Measurements from ENCODE around the gene BARX1.

Gene BARX1

DNA sequence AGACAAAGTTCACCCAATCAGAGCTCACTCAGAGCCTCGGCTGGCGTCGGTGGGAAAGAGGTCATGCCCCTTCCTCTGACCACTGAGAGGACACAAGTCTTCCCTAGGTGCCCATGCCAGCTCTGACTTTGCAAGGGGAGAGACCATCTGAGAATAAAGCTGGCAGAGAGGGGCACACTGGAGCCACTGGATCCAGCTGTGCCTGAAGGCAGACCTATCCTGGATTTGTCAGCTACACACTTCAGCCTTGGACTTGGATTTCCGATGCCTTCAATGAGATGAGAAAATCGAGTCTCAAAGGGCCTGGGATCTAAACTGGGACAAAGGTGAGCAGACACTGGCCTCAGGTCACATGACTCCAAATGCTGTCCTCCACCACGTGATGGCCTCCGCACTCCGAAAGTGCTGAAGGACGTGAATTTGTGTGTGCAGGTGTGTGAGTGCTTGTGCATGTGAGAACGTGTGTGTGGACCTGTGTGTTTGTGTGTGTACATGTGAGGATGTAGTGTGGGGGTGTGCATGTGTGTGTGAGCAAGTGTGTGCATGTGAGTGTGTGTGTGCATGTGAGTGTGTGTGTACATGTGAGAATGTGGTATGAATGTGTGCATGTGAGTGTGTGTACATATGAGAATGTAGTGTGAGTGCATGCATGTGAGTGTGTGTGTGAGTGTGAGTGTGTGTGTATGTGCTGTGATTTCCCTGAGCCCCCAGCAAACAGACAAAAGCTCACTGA is 37.9 kb downstream of the BARX1 start:
- Histone ChIP-seq H3K36me3 (ENCODE audit: control insufficient read depth, insufficient read depth, low read length) (no peaks in the 10 kb centered on the region), H3K9ac (no peak overlapping the region), H3K27ac (no peak overlapping the region), H3K4me1 (no peaks in the 10 kb centered on the region), H3K27me3 (ENCODE audit: control insufficient read depth, insufficient read depth, low read length) (no peaks in the 10 kb centered on the region), H3K4me3 (ENCODE audit: low read depth, low read length) (no peak overlapping the region), H3K9me3 (ENCODE audit: control insufficient read depth, low read length) (no peaks in the 10 kb centered on the region), H3K4me2 (ENCODE audit: low read length) (no peak overlapping the region), H3K79me2 (no peaks in the 10 kb centered on the region), H2AFZ (no peak overlapping the region)
- TF ChIP-seq, protein P1, sequence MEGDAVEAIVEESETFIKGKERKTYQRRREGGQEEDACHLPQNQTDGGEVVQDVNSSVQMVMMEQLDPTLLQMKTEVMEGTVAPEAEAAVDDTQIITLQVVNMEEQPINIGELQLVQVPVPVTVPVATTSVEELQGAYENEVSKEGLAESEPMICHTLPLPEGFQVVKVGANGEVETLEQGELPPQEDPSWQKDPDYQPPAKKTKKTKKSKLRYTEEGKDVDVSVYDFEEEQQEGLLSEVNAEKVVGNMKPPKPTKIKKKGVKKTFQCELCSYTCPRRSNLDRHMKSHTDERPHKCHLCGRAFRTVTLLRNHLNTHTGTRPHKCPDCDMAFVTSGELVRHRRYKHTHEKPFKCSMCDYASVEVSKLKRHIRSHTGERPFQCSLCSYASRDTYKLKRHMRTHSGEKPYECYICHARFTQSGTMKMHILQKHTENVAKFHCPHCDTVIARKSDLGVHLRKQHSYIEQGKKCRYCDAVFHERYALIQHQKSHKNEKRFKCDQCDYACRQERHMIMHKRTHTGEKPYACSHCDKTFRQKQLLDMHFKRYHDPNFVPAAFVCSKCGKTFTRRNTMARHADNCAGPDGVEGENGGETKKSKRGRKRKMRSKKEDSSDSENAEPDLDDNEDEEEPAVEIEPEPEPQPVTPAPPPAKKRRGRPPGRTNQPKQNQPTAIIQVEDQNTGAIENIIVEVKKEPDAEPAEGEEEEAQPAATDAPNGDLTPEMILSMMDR (IDR thresholded peaks at IDR 0.05), result no peak

DNA sequence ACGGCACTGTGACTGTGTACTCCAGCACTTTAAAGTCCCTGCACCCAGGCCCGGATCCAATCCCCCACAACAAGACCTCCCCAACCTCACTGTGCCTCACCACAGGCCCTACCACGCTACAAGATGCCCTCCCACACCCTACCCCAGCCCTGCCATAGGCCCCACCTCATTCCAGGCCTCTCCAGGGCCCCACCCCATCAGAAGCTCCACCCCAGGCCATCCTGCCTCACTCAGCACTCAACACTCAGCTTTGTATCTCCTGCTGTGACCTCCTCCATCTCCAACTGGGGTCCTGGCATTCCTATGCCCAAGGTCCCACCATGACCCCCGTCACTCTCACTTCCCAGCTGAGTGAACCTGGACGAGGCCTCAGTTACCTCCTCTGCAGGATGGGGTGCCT is 38.8 kb downstream of the BARX1 start:
- Histone ChIP-seq H3K4me2 (ENCODE audit: low read length) (no peak overlapping the region), H3K27me3 (ENCODE audit: control insufficient read depth, insufficient read depth, low read length) (no peaks in the 10 kb centered on the region)
- TF ChIP-seq, protein P1 (IDR thresholded peaks at IDR 0.05), result no peak

DNA sequence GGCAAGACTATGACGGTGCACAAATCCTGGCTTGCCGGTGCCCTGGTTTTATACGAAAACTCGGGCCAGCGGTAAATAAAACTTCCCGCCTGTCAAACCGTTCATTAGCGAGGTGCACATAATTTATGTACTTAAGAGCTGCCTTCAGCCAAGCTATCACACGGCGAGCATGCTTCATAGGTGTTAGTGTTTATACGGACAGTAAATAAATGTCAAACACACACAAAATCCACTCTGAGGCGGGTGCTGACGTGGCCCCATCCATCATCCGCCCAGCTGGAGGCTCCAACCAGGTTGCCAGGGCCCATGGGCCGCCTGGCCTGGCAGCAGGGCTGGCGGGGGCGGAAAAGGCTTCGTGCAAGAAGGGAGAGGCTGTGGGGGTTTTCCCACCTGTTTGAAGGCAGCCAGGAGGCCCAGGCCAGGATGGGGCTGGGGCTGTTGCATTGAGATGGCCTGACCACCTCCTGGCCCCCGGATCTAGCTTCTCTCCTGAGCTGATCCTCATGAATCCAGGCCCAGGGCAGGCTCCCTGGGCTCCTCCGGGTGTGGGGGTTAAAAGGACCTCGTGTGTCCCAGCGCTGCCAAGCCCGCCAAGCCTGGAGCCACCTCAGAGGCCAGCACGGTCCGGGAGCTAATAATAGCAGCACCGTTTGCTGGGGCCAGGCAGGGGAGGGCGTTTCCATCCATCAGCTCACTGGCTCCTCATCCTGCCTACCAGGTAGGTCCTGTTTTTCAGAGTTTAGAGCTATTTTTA is 43.2 kb downstream of the BARX1 start:
- Histone ChIP-seq H3K4me1 (no peaks in the 10 kb centered on the region), H3K36me3 (ENCODE audit: control insufficient read depth, insufficient read depth, low read length) (no peaks in the 10 kb centered on the region), H3K4me3 (ENCODE audit: low read depth, low read length) (no peak overlapping the region), H3K79me2 (no peaks in the 10 kb centered on the region), H3K4me2 (ENCODE audit: low read length) (no peak overlapping the region), H3K27ac (no peak overlapping the region), H3K9ac (no peak overlapping the region), H3K27me3 (ENCODE audit: control insufficient read depth, insufficient read depth, low read length) (no peaks in the 10 kb centered on the region), H3K9me3 (ENCODE audit: control insufficient read depth, low read length) (no peaks in the 10 kb centered on the region), H2AFZ (no peak overlapping the region)
- TF ChIP-seq, protein P1 (IDR thresholded peaks at IDR 0.05), result no peak

More for the DNA sequence above, 38.8 kb downstream of the BARX1 start:
- H3K36me3 ChIP-seq (ENCODE audit: control insufficient read depth, insufficient read depth, low read length), result no peaks in the 10 kb centered on the region
- no peak overlapping the region for H3K27ac ChIP-seq
- H2AFZ ChIP-seq, result no peak overlapping the region
- no peaks in the 10 kb centered on the region for H3K79me2 ChIP-seq
- no peaks in the 10 kb centered on the region for H3K4me1 ChIP-seq
- H3K4me3 ChIP-seq (ENCODE audit: low read depth, low read length), result no peak overlapping the region
- no peaks in the 10 kb centered on the region for H3K9me3 ChIP-seq (ENCODE audit: control insufficient read depth, low read length)
- H3K9ac ChIP-seq, result no peak overlapping the region

DNA sequence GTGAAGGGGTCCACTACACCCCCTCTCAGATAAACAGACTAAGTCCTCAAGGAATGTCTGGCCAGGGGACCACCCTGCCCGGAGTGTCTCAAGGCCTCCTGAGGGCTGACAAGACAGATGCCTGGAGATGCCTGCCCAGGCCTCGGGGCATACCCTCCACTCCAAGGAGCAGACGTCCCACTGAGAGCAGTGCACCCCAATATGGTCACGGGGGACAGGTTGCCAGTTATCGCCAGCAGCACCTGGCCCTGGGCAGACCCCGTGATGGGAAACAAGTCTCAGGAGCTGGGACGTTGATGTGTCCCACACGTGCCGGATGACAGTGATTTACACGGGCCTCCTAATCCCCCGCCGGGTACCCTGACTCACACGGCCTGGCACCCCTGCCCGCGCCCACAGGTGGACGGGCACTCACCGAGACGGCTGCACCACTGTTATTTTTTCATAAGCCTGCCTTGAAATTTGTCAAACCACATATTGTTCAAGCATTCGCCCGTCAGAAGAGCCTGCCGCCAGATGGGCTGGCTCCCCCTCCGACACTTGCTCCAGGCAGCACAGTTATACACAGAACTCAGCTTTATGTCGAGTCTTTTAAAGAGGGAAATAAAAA is 43.9 kb downstream of the BARX1 start:
- Histone ChIP-seq H3K4me1 (no peaks in the 10 kb centered on the region), H3K36me3 (ENCODE audit: control insufficient read depth, insufficient read depth, low read length) (no peaks in the 10 kb centered on the region), H3K9me3 (ENCODE audit: control insufficient read depth, low read length) (no peaks in the 10 kb centered on the region), H3K9ac (no peak overlapping the region), H3K27ac (no peak overlapping the region), H2AFZ (no peak overlapping the region), H3K27me3 (ENCODE audit: control insufficient read depth, insufficient read depth, low read length) (no peaks in the 10 kb centered on the region), H3K4me2 (ENCODE audit: low read length) (no peak overlapping the region), H3K4me3 (ENCODE audit: low read depth, low read length) (no peak overlapping the region), H3K79me2 (no peaks in the 10 kb centered on the region)
- TF ChIP-seq, protein P1 (IDR thresholded peaks at IDR 0.05), result no peak

Measured in parathyroid adenoma (tissue), 2 donors.